GM23338 (cell line): ENCODE data around the gene KCNIP1.

Experiments
- CREB1 ChIP-seq: fragments of 250-450 bp; sonication (Bioruptor Pico); IDR thresholded peaks from 2 replicates; pipeline ENCODE4 v1.5.0; 2020; ENCODE audit warnings: low read depth, mild to moderate bottlenecking, moderate library complexity
- CTCF ChIP-seq, 2 experiments: fragments of 200-600 bp in 1 of 2; sonication (generic) in 1 of 2; conservative IDR thresholded peaks; 2 replicates each; pipeline versions ENCODE4 v1.5.1 to v1.6.1; 2016 to 2017; ENCODE audit warnings: antibody characterized with exemption in 2 of 2, low read depth in 2 of 2, mild to moderate bottlenecking in 2 of 2, moderate library complexity in 1 of 2
- JUNB ChIP-seq: IDR thresholded peaks from one replicate; pipeline ENCODE4 v1.6.1; 2016; ENCODE audit warnings: antibody characterized with exemption; ENCODE audit not compliant: unreplicated experiment

GRCh38 chr5:170559296-170559695, 55.5 kb downstream of the KCNIP1 start:
- TF ChIP-seq JUNB: no peak
- no peak for TF ChIP-seq CTCF (conservative IDR thresholded peaks at IDR 0.05; ENCODE audit: low read depth in 2 of 2)
- no peak for TF ChIP-seq CREB1
